Heart right ventricle (tissue), 16 donors: ENCODE measurements around the gene NR1I3. TPM values are rescaled to one million over a fixed set of nuclear protein-coding genes. Genes with fewer than 3 reads are reported as not detected.

Source experiments
- ATAC-seq, 8 donors: fragments of 200-7000 bp; cut with Tn5 transposase; one replicate each; pipeline ENCODE4 v1.9.1; 2020; ENCODE audit warnings: mild to moderate bottlenecking in 8 of 8, moderate library complexity in 8 of 8, moderate number of reproducible peaks in 1 of 8
- DNase-seq, 2 donors: peaks; one replicate each; pipeline ENCODE4 v3.0.0-alpha.2; 2020
- H3K27ac ChIP-seq, 10 donors: fragments of 200-600 bp; sonication (generic) in 2 of 10; one replicate each; pipeline versions ENCODE4 v1.5.0 to v1.8.0; 2020 to 2022; ENCODE audit warnings: mild to moderate bottlenecking in 3 of 10
- H3K27me3 ChIP-seq, 7 donors: fragments of 200-600 bp; one replicate each; pipeline ENCODE4 v1.8.0; 2021 to 2022; ENCODE audit warnings: mild to moderate bottlenecking in 2 of 7
- H3K36me3 ChIP-seq, 9 donors: fragments of 200-600 bp; sonication (generic) in 1 of 9; one replicate each; pipeline versions ENCODE4 v1.5.0 to v1.8.0; 2020 to 2022; ENCODE audit warnings: mild to moderate bottlenecking in 2 of 9
- H3K4me1 ChIP-seq, 9 donors: fragments of 200-600 bp; sonication (generic) in 1 of 9; one replicate each; pipeline versions ENCODE4 v1.5.0 to v1.8.0; 2020 to 2022; ENCODE audit warnings: mild to moderate bottlenecking in 4 of 9
- H3K4me3 ChIP-seq, 10 donors: fragments of 200-600 bp; sonication (generic) in 2 of 10; one replicate each; pipeline versions ENCODE4 v1.5.0 to v1.8.0; 2020 to 2022; ENCODE audit warnings: mild to moderate bottlenecking in 7 of 10, moderate library complexity in 2 of 10
- H3K9me3 ChIP-seq, 11 donors: fragments of 200-600 bp in 10 of 11; sonication (generic) in 2 of 11; one replicate each; pipeline versions ENCODE4 v1.5.0 to v1.8.0; 2013 to 2022; ENCODE audit warnings: mild to moderate bottlenecking in 2 of 11, control low read depth in 1 of 11, moderate library complexity in 1 of 11
- WGBS, 2 donors: extraction: QIAGEN DNeasy Blood & Tissue Kit; methylation state at CpG; one replicate each; pipeline ENCODE4 v1.1.7; 2013; ENCODE audit warnings: inconsistent platforms in 1 of 2; 5-methylcytosine and 5-hydroxymethylcytosine counted together
- intact Hi-C, 10 donors: fragments of 100-400 bp; cut with DNase I; formaldehyde crosslinking; loops; one replicate each; pipeline versions ENCODE4 v1.11.1 to v1.14.2; 2022
- polyA plus RNA-seq, 2 donors: library from polyadenylated mRNA; stranded (reverse); fragments of 200-250 nt; gene quantifications; one replicate each; pipeline ENCODE4 v1.2.3, GENCODE V29; 2013
- total RNA-seq, 10 donors: library from RNA; stranded (reverse); fragmentation: NEBNext Ultra II Directional in 3 of 10; extraction: Animal tissue kit (Norgen Biotek cat#: 25700) in 3 of 10; gene quantifications; one replicate each; pipeline versions ENCODE4 v1.2.1 to v1.2.4, GENCODE V29; 2021 to 2023
- TF ChIP-seq, protein P1 (sequence below), 9 donors: fragments of 200-600 bp; sonication (generic) in 2 of 9; IDR thresholded peaks; one replicate each; pipeline versions ENCODE4 v1.5.0 to v1.8.0; 2021 to 2022; ENCODE audit warnings: antibody characterized with exemption in 9 of 9, mild to moderate bottlenecking in 5 of 9, moderate library complexity in 1 of 9
- donor health status: Arrhythmogenic right ventricular cardiomyopathy.
- donor health status: ischemic (EF 13 %, LVEDD 7.1; RV severe dilation, severe dysfunction).
- donor health status: healthy with polysubstance abuse.
- donor health status: DM: no; HTN: yes; CAD: no.
- donor health status: DM: no; HTN: no; CAD: no.
- donor health status: ischemic (EF 25% LVEDD 6.9; RV normal size, moderate dysfunction).
- donor health status: ischemic (EF 25% LVEDD 5.7; RV mildly dilated, moderate dysfunction).
- donor health status: healthy.
- donor health status: DM: yes; HTN: yes; CAD: no.
- donor health status: Ischemic cardiomyopathy.
- donor health status: ischemic (EF 35%, LVEDD 5.7; RV mildly dilated, moderate dysfunction).
- donor health status: nonischemic (EF 11% LVEDD 7.7; RV severe dilation, severe dysfunction).
- donor health status: DM: yes; HTN: yes; CAD: no.
- donor health status: PGD.
- donor health status: ischemic (EF 29% LVEDD 5.4; RV normal size, mild dysfunction).
- donor health status: nonischemic (EF 23%, LVEDD 6.1; RV moderate dilation, normal function).

The NR1I3 gene
- total and polyA plus RNA-seq, 12 donors = 0.10 TPM; not detected in 11

DNA sequence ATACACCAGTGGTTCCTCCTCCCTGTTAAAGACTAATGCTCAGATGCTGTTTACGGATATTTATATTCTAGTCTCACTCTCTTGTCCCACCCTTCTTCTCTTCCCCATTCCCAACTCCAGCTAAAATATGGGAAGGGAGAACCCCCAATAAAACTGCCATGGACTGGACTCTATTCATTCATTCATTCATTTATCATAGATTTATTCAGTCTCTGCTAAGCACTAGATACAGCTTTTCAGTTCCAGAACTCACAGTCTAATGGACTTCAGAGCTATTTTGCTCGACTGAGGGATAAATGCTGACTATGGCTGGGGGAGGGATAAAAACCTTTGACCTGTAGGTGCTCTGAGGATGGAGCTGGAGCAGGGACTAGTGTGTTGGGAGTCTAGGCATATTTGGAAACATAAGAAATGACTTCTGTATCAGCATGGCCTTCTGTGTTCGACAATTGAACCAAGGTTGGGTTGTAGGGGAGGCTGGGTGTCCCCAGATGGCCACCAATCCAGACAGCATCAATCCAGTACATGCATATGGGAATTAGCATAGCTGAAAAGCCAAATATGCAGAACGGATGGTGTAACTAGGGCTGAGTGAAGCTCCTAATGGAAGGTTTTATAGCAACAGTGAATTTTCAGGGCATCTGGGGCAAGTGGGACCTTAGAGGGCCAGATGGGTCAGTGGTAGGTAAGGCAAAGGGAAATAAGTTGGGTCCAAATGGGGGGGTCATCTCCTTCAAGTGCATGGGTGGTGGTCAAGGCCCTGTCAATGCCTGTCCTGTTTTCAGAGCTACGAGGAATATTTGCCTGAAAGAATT lies 18.7 kb downstream of the NR1I3 start:
- intact Hi-C loops = no loop called here
- Histone ChIP-seq H3K36me3 (peaks cover 0 to 36% (median 5%) of the 10 kb centered on the region in 9 donors), H3K27me3 (no peaks in the 10 kb centered on the region), H3K9me3 (no peaks in the 10 kb centered on the region), H3K27ac (no peak overlapping the region), H3K4me1 (peaks cover 0 to 37% (median 4%) of the 10 kb centered on the region in 9 donors), H3K4me3 (no peak overlapping the region)
- no peak for ATAC-seq
- no peak for DNase-seq
- TF ChIP-seq, protein P1, sequence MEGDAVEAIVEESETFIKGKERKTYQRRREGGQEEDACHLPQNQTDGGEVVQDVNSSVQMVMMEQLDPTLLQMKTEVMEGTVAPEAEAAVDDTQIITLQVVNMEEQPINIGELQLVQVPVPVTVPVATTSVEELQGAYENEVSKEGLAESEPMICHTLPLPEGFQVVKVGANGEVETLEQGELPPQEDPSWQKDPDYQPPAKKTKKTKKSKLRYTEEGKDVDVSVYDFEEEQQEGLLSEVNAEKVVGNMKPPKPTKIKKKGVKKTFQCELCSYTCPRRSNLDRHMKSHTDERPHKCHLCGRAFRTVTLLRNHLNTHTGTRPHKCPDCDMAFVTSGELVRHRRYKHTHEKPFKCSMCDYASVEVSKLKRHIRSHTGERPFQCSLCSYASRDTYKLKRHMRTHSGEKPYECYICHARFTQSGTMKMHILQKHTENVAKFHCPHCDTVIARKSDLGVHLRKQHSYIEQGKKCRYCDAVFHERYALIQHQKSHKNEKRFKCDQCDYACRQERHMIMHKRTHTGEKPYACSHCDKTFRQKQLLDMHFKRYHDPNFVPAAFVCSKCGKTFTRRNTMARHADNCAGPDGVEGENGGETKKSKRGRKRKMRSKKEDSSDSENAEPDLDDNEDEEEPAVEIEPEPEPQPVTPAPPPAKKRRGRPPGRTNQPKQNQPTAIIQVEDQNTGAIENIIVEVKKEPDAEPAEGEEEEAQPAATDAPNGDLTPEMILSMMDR (IDR thresholded peaks at IDR 0.05) = no peak
- WGBS, 2 donors = 90 to 92% methylated on average over 5 of the region's 5 CpGs

DNA sequence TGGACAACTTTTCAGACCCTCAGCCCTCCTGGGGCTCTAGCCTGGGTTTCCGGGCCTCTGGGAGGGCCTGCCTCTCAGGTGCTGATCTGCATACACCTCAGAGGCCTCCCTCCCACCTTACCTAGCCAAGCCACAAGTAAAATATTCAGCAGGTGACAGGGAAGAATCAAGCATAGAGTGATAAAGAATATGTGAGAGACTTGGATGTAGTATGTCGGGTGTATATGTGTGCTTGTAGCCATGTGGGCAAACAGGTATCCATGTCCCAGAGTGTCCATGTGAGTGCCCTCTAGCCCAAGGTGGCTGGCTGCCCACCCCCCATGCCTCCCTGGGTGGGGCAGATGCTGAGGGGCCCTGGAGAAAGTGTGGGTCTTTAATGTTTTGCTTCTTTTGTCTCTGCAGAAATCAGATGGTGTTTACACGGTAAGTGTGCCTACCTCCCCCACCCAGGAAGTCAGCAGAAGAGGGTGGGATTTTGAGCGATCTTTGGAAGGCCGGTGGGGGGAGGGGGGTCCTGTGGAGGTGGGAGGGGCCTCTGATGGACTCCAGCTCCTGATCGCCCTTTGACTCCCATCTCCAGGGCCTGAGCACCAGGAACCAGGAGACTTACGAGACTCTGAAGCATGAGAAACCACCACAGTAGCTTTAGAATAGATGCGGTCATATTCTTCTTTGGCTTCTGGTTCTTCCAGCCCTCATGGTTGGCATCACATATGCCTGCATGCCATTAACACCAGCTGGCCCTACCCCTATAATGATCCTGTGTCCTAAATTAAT lies 19.5 kb downstream of the NR1I3 start:
- intact Hi-C loops = no loop called here
- 75 to 80% methylated on average over 8 of the region's 8 CpGs for WGBS, 2 donors
- no peak for ATAC-seq
- Histone ChIP-seq H3K36me3 (peaks cover 0 to 44% (median 12%) of the 10 kb centered on the region in 9 donors), H3K4me1 (peaks cover 0 to 44% (median 4%) of the 10 kb centered on the region in 9 donors), H3K9me3 (no peaks in the 10 kb centered on the region), H3K4me3 (peak overlapping the region in 1 of 10 donors; percentile 62), H3K27me3 (no peaks in the 10 kb centered on the region), H3K27ac (peak overlapping the region in 2 of 10 donors; percentile 9 to 95)
- DNase-seq = no peak
- TF ChIP-seq, protein P1 (IDR thresholded peaks at IDR 0.05) = no peak

DNA sequence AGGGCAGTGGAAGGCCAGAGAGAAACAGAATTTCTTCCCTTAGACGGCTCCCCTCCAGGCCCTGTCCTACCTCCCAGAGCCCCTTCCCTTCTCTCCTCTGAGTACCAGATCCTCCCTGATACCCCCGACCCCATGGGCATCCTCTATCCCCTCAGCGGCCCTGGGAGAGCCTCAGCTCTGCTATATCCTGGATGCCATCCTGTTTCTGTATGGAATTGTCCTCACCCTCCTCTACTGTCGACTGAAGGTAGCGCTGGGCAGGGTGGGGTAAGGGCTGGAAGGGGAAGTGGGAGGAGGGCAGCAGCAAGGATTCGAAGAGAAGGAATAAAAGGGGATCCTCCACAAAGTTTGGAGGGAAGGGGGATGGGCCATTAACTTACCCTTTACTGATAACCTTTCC lies 20.2 kb downstream of the NR1I3 start:
- ATAC-seq (peak in 2 of 8 donors; percentile 1 to 16), DNase-seq (no peak)
- Histone ChIP-seq H3K4me3 (peak overlapping the region in 3 of 10 donors; percentile 5 to 62 (median 19)), H3K27ac (peak overlapping the region in 5 of 10 donors; percentile 13 to 95 (median 74)), H3K4me1 (peaks cover 0 to 48% (median 4%) of the 10 kb centered on the region in 9 donors), H3K9me3 (no peaks in the 10 kb centered on the region), H3K27me3 (no peaks in the 10 kb centered on the region), H3K36me3 (peaks cover 0 to 50% (median 18%) of the 10 kb centered on the region in 9 donors)
- 59 to 68% methylated on average over 6 of the region's 6 CpGs for WGBS, 2 donors
- TF ChIP-seq, protein P1 (IDR thresholded peaks at IDR 0.05) = no peak
- intact Hi-C loops = no loop called here

DNA sequence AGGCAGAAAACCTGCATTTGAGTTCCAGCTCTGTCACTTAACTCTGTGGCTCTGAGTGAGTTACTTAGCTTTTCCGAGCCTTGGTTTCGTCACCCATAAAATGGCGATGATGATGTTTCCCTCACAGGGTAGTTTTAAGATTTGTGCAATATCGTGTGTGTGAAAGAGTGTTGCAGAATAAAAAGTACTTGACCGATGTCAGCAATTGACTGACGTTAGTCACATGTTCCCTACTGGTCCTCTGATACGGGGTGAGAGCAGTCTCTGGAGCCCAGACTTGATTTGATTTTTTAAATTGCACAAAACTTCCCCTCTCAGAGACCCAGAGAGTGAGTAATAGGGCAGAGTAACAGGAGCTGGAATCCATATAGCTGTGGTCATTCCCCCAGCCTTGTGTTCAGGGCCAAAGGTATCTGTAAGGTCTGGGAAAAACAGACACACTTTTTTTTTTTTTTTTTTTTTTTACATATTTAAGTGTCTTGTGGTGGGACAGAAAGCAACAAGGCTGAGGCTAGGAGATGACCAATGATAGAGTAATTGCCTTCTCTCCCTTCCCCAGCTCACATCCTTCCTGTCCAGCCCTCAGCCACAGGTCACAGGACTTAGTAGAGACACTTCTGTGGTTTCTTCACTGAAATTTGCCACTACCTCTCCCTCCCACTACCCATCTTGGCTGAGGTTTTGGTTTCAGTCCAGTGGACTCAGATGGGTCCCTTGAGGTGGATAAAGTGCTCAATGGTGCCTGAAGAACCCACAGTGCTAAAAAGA lies 20.9 kb downstream of the NR1I3 start:
- Histone ChIP-seq H3K4me3 (peak overlapping the region in 6 of 10 donors; percentile 16 to 62 (median 24)), H3K27me3 (no peaks in the 10 kb centered on the region), H3K36me3 (peaks cover 0 to 57% (median 25%) of the 10 kb centered on the region in 9 donors), H3K9me3 (no peaks in the 10 kb centered on the region), H3K4me1 (peaks cover 0 to 48% (median 4%) of the 10 kb centered on the region in 9 donors), H3K27ac (peak overlapping the region in 9 of 10 donors; percentile 13 to 95 (median 69))
- 36% methylated on average over 7 of the region's 7 CpGs for WGBS, 2 donors
- TF ChIP-seq, protein P1 (IDR thresholded peaks at IDR 0.05) = no peak
- ATAC-seq = peak in 6 of 8 donors; percentile 29 to 82 (median 38)
- no peak for DNase-seq
- intact Hi-C loops = no loop called here
